Activated T-cell treated with anti-CD3 and anti-CD28 coated beads for 24 hours (primary cell): ENCODE results near the gene JAZF1.
A peak's percentile ranks its signal among the peaks of the same experiment; 100 is the strongest.
"Not testable (repeated sequence)": the region's sequence is repeated elsewhere in the genome, so short reads cannot be mapped to it uniquely, and the experiment has no call there.

Experiments
- DNase-seq: peaks from one replicate; pipeline ENCODE4 v3.0.0-alpha.2; 2020; ENCODE audit warnings: low read depth

JAZF1 gene

DNA sequence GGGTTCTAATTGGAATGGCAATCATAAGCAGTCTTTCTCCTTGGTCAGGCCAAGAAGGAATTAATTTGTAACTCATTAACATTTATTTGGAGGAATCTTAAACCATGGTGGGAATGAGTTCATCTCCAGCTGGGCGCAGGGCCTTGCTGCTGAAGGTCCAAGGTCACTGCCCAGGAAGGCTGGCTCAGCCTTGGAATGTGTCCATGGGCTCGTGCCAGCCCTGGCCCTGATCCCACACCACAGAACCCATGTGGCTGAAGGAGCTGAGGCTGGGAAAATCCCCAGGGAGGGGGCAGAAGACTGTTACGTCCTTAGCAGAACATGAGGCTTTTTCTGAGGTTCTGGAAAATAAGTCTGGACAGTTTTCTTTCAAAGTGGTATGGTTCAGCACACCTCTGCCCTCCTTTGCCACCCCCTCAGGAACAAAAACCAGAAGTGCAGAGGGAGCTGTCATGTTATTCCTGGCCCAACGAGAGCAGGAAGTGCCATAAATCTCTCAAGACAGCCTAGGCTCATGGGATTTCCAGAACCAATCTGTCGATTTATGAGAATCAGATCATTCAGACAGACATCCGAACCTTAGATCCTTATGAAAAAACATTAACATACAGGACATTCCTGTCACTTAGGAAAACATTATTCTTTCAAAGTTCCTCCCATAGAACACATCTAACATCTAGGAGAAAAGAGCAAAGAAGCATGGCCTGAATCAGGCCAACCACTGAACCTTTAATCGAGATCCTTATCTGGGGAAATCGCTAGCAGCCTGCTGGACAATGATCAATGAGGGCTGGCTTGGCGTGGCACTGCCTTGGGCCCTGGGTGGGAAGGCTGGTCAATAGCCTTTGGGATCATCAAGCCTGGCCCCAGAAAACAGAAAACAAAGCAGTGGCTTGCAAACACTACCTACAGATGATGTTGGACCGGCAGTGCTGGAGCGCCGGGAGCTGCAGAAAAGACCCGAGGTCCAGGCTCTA lies 306.3 kb downstream of the JAZF1 start:
- DNase-seq = no peak

DNA sequence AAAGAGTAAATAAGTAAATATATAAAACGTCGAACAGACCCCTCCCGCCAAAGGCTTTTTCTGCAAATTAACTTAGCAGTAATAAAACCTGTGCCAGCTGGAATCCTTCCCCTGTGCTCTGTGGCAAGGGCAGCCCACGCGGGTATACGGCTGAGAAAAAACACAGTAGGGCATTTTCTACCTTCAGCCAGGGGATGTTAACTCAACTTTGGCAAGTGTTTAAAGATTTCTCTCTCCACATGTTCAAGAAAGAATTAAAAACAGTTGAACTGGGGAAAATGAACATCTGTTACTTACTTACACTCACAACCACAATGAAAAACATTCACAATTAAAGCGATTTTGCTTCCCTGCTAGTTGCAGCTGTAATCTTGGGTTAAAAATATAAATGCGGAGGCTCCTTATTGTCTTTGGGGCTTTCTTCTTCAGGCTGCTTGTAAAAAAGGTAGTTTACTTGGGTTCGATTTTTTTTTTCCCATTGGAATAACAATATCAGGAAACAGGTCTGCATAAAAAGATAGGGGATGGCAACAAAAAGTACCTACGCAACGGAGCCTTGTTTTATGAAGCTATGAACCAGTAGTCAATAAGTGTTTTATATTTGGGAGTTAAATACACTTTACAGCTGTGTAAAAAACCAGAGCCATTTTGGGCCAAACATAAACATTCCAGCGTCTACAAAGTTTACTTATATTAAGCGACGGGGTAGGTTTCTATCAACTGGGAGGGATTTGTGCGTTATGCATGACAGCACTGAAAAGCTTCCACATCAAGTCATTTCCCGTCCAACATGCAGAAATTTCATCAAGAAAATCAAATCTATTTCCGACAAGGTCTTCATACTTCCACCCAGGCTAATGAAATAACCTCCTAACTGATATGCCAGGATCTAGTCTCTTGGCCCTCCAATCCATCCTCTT lies 308.0 kb downstream of the JAZF1 start:
- DNase-seq = no peak

DNA sequence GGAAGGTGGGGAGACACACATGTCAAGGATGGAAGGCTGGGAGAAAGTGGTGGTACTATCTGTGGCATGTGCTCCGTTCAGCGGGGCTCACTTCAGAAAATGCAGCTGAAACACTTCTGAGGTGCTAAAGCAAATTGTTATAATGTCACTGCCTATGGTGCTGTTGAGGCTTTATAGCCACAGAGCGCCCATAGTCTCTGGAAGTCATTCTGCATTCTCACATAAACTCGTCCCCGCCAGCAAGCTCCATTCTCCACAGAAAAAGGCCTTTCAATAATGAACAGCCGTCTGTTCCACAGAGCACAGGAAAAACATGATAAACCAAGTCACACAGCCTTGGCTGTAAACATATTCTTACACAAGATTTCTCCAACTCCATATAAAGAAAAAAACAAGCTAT lies 308.7 kb downstream of the JAZF1 start:
- no peak for DNase-seq

DNA sequence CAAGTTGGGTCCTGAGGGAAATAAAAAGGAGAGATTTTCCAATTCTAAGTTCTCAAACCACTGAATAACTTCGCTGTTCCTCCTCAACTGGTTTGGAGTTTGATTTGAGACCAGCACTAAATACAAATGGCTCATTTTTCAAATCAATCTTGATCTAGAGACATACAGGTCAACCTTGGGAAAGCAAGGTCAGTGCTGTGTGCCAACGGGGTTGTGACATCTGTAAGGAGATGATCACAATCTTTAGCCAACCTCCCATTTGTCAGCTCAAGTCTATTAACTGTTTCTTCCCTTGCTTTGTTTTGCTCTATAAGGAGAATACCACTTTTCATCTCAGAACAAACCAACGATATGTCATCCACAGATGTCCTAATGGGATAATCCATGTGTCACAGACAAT lies 309.5 kb downstream of the JAZF1 start:
- DNase-seq = no peak

DNA sequence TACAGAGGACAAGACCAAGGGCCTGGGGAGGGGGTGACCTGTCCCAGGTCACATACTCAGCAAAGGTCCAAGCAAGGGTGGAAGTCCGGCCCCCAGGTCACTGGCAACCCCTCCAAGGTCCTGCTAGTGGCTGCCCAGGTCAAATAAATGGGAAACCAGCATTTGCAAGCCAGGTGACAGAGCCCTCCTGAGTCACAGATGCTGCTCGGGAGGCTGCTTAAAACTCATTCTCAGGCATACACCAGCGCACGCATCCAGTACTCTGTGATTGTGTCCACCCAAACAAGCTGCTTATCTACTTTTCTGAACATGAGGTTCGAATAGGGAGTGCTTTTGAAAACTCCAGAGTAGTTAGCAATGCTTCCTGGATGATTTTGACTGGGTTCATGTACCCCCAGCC lies 310.0 kb downstream of the JAZF1 start:
- no peak for DNase-seq

DNA sequence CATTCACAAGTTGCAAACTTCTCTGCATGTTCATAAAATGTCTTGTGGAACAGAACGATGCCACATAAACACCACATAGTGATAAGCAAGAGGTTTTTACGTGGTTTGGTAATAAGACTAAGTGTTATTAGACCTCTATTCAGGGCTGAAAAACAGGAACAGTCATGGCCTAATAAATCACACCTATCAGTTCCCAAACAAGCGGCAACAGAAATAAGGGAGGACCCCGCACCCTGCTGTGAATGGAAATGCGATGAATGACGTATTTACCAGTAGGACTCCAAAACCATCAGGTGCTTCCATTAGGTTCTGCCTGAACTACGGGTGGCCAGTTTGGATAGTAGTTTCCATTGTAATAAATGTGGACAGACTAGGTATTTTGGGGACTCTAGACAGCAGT lies 311.5 kb downstream of the JAZF1 start:
- no peak for DNase-seq

DNA sequence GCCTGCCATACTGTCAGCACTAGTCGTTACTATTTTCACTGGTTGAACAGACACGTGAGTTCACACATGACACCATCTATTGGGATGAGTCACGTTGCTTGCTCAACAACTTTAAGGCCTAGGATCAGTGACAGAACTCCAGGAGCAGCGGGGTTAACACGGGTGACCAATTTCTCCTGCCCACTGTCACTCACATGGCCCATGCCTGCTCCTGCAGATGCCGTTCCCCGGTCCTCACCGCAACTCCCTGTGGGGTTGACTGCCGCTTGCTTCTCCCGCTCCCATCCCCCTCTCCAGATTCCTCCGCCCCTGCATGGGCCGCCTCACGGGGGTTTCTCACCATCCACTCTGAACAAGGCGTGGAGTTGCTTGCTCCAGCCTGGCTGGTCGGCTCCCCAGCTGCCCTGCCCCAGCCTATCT lies 312.5 kb downstream of the JAZF1 start:
- no peak for DNase-seq

DNA sequence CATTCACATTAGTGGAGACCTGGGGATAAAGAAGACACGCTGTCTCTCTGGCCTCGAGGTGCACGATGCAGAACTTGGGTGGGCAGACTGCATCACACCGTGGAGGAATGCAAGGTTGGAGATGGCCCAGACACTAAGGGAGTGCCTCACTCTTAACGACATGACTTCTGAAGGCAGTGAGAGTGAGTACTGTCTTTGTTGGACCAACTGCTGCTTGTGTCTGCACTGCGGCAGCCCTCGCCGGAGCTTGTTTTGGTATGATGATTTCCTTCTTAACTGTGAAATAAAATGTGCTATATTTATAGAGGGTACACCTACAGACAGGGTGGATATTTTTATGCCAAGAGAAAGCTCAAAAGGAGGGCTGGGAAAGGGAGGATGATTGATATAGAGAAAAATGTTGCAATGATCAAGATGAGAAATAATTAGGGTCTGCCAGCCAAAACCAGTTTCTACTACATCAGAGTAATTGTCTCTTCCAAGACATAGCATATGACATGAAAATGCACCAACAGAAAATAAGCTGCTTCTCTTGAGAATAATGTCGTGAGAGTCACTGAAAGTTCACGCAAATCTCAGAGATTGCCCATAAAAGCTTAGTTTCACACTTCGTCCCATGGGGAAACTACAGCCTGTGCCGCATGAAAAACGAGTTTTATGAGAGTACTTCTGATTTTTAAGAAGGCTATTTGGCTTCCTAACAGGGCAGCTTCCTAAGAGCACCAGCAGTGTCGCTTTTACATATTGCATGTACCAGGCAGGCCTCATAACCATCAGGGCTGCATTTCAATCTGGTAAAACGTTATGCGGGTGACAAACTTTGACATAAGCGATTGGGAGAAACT lies 313.5 kb downstream of the JAZF1 start:
- no peak for DNase-seq

DNA sequence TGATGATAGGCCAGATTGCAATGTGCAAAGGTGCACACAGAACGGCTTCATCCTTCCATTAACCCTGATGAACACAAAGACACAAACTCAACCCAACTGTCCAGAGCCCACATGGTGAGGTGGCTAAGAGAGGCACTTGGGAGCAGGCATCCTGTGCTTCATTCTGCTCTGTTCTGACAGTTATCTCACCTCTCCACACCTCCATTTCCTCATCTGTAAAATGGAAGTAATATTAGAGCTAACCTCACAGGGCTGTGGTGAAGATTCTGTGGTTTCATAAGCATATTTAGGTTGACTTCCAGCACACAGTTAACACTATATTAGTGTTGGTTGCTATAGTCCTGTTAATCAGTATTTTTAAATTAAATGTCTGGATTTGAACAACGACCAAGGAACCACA lies 314.3 kb downstream of the JAZF1 start:
- DNase-seq = no peak

DNA sequence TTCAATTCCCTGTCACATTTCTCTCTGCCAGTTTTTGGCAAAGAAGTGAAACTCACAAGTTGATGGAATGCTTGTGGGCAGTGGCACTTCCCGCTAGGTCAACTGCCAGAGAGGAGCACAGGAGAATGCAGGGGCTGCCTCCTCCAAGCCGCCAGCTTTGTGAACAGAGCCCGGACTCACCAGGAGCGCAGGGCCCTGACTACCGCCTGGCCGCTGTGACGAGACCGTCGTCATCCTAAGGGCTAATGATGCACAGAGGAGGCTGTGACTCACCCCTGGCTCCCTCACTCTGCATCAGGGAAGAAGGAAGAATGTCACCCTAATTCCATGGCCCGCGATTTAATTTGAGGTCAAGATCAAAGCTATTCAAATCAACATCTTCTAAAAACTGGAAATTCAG lies 316.7 kb downstream of the JAZF1 start:
- DNase-seq = no peak

DNA sequence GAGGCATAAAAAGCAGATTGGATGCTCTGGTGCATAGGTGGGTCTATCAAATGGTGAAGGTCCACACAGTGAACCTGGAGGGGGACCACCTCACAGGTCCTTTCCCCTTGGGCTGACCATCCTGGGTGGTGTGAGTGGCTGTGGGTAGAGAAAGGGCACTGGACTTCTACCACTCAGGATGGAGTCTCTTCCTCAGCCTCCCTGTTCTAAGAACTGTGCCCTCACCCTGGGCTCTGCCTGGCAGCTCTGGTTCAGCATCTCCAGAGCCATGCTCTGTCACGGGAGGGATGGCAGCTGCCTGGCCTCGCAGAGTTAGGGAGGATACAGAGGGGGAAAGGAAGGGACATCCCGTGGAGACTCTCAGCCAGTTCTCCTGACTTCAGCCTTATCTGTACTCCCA lies 318.8 kb downstream of the JAZF1 start:
- no peak for DNase-seq

DNA sequence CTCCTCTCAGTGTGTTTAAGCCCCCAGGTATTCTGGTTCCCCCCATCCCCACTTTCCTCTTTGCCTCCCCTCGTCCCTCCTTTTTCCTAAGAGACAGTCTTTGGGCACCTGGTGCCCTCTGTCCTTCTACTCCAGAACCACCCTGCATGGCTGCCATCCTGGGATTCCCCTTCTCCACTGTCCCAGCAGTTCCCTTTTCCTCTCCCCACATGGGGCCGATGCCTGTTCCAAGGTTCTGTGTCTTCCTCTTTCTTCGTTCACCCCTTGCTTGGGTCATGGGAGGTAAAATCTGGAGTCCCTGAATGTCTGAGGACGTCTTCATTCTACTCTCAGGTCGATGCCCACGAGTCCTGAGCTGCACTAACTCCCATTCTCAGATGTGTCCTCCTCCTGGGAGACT lies 319.8 kb downstream of the JAZF1 start:
- DNase-seq = no peak

DNA sequence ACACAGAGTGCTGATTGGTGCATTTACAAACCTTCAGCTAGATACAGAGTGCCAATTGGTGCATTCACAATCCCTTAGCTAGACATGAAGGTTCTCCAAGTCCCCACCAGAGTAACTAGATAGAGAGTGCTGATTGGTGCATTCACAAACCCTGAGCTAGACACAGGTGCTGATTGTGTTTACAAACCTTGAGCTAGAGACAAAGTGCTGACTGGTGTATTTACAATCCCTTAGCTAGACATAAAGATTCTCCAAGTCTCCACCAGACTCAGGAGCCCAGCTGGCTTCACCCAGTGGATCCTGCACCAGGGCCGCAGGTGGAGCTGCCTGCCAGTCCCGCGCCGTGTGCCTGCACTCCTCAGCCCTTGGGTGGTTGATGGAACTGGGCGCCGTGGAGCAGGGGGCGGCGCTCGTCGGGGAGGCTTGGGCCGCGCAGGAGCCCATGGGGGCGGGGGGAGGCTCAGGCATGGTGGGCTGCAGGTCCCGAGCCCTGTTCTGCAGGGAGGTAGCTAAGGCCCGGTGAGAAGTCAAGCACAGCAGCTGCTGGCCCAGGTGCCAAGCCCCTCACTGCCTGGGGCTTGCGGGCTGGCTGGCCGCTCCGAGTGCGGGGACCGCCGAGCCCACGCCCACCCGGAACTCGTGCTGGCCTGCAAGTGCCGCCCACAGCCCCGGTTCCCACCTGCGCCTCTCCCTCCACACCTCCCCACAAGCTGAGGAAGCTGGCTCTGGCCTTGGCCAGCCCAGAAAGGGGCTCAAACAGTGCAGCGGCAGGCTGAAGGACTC lies 323.7 kb downstream of the JAZF1 start:
- DNase-seq = not testable (repeated sequence)

DNA sequence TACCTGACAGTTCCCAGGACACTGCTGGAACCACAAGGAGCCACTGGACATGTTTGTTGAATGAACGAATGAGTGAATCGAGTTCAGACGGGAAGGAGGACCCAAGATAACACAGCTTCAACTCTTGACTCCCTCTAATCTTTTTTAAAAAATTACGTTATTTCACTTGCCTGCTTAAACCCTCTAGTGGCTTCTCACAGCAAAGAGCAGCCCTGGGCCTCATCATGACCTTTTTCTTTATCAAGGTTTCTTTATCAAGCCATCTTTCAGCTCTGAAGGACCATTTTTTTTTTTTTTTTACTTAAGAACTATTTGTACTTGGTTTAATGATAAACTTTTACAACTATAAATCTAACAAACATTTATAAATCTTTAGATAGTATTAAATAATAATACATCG lies 330.1 kb downstream of the JAZF1 start:
- DNase-seq = no peak

DNA sequence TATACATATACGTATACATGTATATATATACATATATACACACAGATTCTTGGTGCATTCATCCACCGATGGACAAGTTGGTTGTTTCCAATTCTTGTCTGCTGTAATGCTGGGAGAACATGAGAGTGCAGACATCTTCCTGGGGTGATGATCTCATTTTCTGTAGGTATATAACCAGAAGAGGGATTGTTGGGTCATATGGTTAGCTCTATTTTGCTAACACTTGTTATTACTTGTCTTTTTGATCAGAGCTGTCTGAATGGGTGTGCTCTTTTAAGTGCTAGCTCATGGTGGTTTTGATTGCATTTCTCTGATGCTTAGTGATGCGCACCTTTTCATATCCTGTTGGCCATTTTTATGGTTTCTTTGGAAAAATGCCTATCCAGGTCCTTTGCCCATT lies 334.2 kb downstream of the JAZF1 start:
- no peak for DNase-seq

DNA sequence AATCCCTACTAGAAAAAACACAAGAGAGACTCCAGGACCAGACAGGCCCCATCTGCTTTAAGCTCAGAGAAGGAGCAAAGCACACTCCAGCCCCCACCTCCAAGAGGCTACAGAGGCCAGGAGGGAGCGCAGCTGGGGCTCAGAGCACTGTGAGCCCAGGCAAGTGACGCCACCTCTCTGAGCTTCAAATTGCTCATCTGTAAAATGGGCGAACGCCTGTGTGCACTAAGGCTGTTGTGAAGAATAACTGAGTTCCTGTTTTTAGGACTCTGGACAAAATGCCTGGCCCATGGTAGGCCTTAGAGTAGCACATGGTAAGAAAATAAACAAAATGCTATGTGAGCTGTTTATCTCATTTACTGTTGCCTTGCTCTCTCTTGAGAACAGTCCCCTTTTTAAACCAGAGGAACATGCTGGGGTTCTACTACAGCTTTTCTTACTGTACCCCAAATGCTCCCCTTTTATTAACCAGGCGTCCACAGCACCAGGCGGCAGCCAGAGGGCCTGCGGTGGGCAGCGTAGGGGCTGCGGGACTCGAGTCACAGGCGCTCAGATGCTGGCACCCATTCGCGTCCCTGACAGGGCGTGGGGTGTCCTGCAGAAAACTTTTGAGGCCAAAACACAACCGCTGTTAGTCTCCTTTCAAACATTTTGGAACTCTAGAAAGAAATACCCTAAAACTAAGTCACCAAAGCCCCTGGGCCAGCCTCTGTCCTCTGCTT lies 336.9 kb downstream of the JAZF1 start:
- DNase-seq = no peak

DNA sequence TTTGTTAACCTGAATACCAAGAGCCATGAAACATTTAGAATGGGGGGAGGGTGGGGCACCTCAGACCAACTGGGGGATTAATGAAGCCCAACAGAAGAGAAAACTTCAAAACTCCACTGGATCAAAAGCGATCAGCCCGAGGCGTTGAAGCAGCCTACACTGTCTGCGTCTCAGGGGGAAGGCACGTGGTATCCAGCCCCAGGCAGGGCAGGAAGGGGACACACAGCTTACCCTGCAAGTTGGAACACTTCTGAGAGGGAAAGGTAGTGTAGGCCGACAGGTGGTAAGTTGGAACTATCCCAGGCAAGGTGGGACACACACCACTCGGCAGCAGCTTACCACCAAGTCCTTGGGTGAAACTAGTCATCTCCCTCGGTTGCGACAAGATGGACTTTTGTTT lies 337.7 kb downstream of the JAZF1 start:
- no peak for DNase-seq

DNA sequence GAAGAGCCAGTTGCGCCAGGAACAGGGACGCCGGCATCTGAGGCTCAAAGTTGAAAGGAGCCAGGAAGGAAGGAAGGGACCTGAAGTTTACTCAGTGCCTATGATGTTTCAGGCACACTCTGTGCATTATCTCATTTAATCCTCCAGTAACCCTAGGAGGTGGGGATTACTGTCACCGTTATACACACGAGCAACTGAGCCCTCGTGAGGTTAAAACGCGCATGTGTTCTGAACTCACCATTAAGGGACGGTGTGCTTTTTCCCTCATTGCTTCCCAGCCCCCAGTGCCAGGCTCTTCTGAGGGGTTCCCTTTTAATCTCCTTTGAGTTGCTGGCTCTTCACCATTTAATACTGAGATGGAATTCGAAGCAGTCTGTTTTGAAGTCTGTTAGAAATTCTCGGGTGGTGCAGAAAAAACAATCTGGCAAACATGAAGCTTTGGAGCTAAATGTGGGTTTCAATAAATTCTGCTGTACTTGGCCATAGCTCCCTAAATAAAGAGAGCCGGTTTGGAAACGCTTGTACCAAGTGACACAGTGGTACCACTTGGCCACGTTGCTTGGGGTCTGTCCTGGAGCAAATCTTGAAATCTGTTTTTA lies 338.4 kb downstream of the JAZF1 start:
- no peak for DNase-seq

DNA sequence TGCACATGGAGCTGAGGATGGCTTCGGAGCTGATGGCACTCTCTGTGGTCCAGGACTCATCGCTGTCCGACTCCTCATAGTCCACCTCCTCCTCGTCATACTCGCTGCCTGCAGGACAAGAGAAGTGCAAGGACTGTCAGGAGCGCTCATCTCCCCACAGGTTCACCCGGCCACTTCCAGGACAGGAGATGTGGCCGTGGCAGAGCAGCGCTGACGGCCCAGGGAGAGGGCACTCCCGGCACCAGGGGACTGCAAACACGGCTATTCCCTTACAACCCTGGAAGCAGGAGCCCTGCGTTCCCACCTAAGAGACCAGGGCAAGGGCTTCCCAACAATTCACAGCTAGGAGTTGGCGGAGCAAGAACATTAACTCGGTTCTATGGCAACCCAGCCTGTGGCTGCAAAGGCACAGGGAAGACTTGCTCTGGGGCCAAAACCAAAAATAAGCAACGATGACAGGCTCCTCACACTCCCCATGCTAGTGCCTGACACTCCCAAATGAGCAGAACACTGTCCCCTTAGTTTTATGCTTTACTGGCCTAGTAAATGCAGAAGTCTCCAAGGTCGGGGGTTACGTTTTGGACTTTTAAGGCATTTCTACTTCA lies 339.7 kb downstream of the JAZF1 start:
- DNase-seq = no peak

DNA sequence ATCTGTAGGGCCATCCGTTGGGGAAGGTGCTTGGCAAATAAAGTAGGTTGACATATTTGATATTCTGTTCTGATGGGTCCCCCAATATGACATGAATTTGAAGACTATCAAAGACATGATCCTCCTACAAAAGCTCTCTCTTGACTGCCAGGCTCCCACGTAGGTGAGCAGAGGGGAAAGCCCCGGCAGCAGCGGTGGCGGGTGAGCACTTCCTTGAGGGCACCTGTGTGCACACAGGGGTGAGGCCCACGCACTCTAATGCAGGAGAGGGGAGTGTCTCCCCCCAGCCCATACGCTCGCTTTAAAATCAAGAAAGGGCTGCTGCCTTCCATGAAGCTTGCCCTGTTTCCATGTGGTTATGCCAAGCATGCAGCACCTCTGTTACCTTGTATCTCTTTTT lies 340.3 kb downstream of the JAZF1 start:
- DNase-seq = peak; percentile 10
